SK-N-SH (cell line): ENCODE measurements around the gene BMI1. TPM values are rescaled to one million over a fixed set of nuclear protein-coding genes. Genes with fewer than 3 reads are reported as not detected.

Experiments
- CTCF ChIA-PET: fragments of 300-600, 350-600 bp; formaldehyde crosslinking; extraction: SDS; loops from one replicate; lab custom pipeline; 2021; lab: Yijun Ruan, JAX
- POLR2A ChIA-PET: fragments of 350-600 bp; sonication (Branson Sonifier 250); formaldehyde crosslinking; extraction: SDS; loops from one replicate; lab custom pipeline; 2020; ENCODE audit warnings: antibody characterized with exemption, inconsistent platforms; lab: Yijun Ruan, JAX
- DNase-seq: peaks from one replicate; pipeline ENCODE4 v3.0.0; 2012
- H2AFZ ChIP-seq: fragments of 200-600 bp; sonication (generic); 2 replicates; pipeline ENCODE4 v1.8.1; 2016; ENCODE audit warnings: antibody characterized with exemption, mild to moderate bottlenecking, low read depth
- H3F3A ChIP-seq: fragments of 200-600 bp; sonication (generic); replicated peaks from 2 replicates; pipeline ENCODE3; 2016; ENCODE audit warnings: antibody characterized with exemption, mild to moderate bottlenecking; ENCODE audit not compliant: insufficient read depth
- H3K27ac ChIP-seq, 2 experiments: fragments of 200-500 bp in 1 of 2; fragments of 200-600 bp in 1 of 2; sonication (Bioruptor generic) in 1 of 2; sonication (generic), shearing (Covaris generic) in 1 of 2; 2 replicates each; pipeline versions ENCODE4 v1.5.1 to v1.6.1; 2014 to 2016; ENCODE audit warnings: low read depth in 2 of 2, inconsistent platforms in 1 of 2, low read length in 1 of 2, mild to moderate bottlenecking in 1 of 2, mixed read lengths in 1 of 2
- H3K27me3 ChIP-seq: fragments of 200-600 bp; sonication (generic), shearing (Covaris generic); 2 replicates; pipeline ENCODE4 v1.6.1; 2016; ENCODE audit warnings: mixed run types; ENCODE audit not compliant: insufficient read depth
- H3K36me3 ChIP-seq, 2 experiments: fragments of 200-500 bp in 1 of 2; fragments of 200-600 bp in 1 of 2; sonication (Bioruptor generic) in 1 of 2; sonication (generic) in 1 of 2; replicated peaks in 1 of 2; 2 replicates each; pipeline versions ENCODE3 to v1.5.1; 2014 to 2016; ENCODE audit warnings: low read length in 1 of 2, mild to moderate bottlenecking in 1 of 2; ENCODE audit not compliant: insufficient read depth in 2 of 2, control insufficient read depth in 1 of 2
- H3K4me1 ChIP-seq, 2 experiments: fragments of 200-500 bp in 1 of 2; fragments of 200-600 bp in 1 of 2; sonication (Bioruptor generic) in 1 of 2; sonication (generic), shearing (Covaris generic) in 1 of 2; 2 replicates each; pipeline versions ENCODE4 v1.5.1 to v1.6.1; 2014 to 2016; ENCODE audit warnings: low read depth in 1 of 2, low read length in 1 of 2, mixed run types in 1 of 2; ENCODE audit not compliant: insufficient read depth in 2 of 2, control insufficient read depth in 1 of 2
- H3K4me2 ChIP-seq: fragments of 200-600 bp; sonication (generic), shearing (Covaris generic); 2 replicates; pipeline ENCODE4 v1.6.1; 2017; ENCODE audit warnings: mixed run types
- H3K4me3 ChIP-seq, 2 experiments: fragments of 200-500 bp in 1 of 2; fragments of 200-600 bp in 1 of 2; sonication (Bioruptor generic) in 1 of 2; sonication (generic), shearing (Covaris generic) in 1 of 2; 2 replicates each; pipeline versions ENCODE4 v1.5.1 to v1.8.1; 2014 to 2016; ENCODE audit warnings: low read depth in 2 of 2, inconsistent platforms in 1 of 2, low read length in 1 of 2, mild to moderate bottlenecking in 1 of 2, mixed read lengths in 1 of 2, moderate library complexity in 1 of 2
- H3K79me2 ChIP-seq: fragments of 200-600 bp; sonication (generic); 2 replicates; pipeline ENCODE4 v1.8.1; 2017; ENCODE audit warnings: mild to moderate bottlenecking; ENCODE audit not compliant: insufficient read depth
- H3K9ac ChIP-seq: fragments of 200-600 bp; sonication (generic); 2 replicates; pipeline ENCODE4 v1.6.1; 2017; ENCODE audit warnings: mixed run types
- H3K9me2 ChIP-seq: fragments of 200-600 bp; sonication (generic); 2 replicates; pipeline ENCODE4 v1.6.1; 2017; ENCODE audit warnings: mixed run types
- H3K9me3 ChIP-seq: fragments of 200-600 bp; sonication (generic); 2 replicates; pipeline ENCODE4 v1.6.1; 2017; ENCODE audit warnings: mixed run types, mild to moderate bottlenecking, moderate library complexity
- H4K20me1 ChIP-seq: fragments of 200-600 bp; sonication (generic); 2 replicates; pipeline ENCODE4 v1.6.1; 2017; ENCODE audit warnings: mild to moderate bottlenecking, mixed run types; ENCODE audit not compliant: insufficient read depth
- ELF1 ChIP-seq: IDR thresholded peaks from 2 replicates; pipeline ENCODE4 v1.4.0; 2012
- FOSL2 ChIP-seq: IDR thresholded peaks from 2 replicates; pipeline ENCODE4 v1.4.0; 2012; ENCODE audit warnings: low read depth, mild to moderate bottlenecking, moderate library complexity, borderline replicate concordance
- FOXJ3 ChIP-seq: sonication (generic); formaldehyde crosslinking; IDR thresholded peaks from 2 replicates; pipeline ENCODE4 v1.5.1; 2020; ENCODE audit warnings: mild to moderate bottlenecking, missing genetic modification reagents
- FOXM1 ChIP-seq: IDR thresholded peaks from 2 replicates; pipeline ENCODE4 v1.4.0; 2012; ENCODE audit warnings: low read depth, mild to moderate bottlenecking
- GABPA ChIP-seq: IDR thresholded peaks from 2 replicates; pipeline ENCODE4 v1.4.0; 2012; ENCODE audit warnings: low read depth, mild to moderate bottlenecking
- IRF3 ChIP-seq: fragments of 150-350 bp; IDR thresholded peaks from 2 replicates; pipeline ENCODE4 v1.6.1; 2016; ENCODE audit warnings: mild to moderate bottlenecking, low read depth, low read length
- MXI1 ChIP-seq: IDR thresholded peaks from 2 replicates; pipeline ENCODE4 v1.6.1; 2012; ENCODE audit warnings: mild to moderate bottlenecking, low read depth, low read length, improper control_type of control experiment
- NRF1 ChIP-seq: IDR thresholded peaks from 2 replicates; pipeline ENCODE4 v1.6.1; 2012; ENCODE audit warnings: low read depth, mild to moderate bottlenecking, low read length
- PBX3 ChIP-seq: IDR thresholded peaks from 2 replicates; pipeline ENCODE4; 2012
- POLR2AphosphoS5 ChIP-seq: IDR thresholded peaks from 2 replicates; pipeline ENCODE4 v1.6.1; 2012; ENCODE audit warnings: low read depth, low read length
- SIN3A ChIP-seq: IDR thresholded peaks from 2 replicates; pipeline ENCODE4 v1.6.1; 2012; ENCODE audit warnings: low read depth, mild to moderate bottlenecking, low read length, moderate library complexity, borderline replicate concordance
- TAF1 ChIP-seq: IDR thresholded peaks from 2 replicates; pipeline ENCODE4 v1.6.1; 2012; ENCODE audit warnings: low read depth, mild to moderate bottlenecking, low read length, moderate library complexity, borderline replicate concordance
- TCF12 ChIP-seq: IDR thresholded peaks from 2 replicates; pipeline ENCODE4 v1.4.0; 2012
- USF1 ChIP-seq: IDR thresholded peaks from 2 replicates; pipeline ENCODE4 v1.4.0; 2012; ENCODE audit warnings: low read depth, borderline replicate concordance
- USF2 ChIP-seq: fragments of 150-350 bp; IDR thresholded peaks from 2 replicates; pipeline ENCODE4 v1.6.1; 2017; ENCODE audit warnings: antibody characterized with exemption, low read length, low read depth, borderline replicate concordance
- YY1 ChIP-seq: IDR thresholded peaks from 2 replicates; pipeline ENCODE4 v1.4.0; 2012; ENCODE audit warnings: low read depth, mild to moderate bottlenecking
- ZBTB33 ChIP-seq: IDR thresholded peaks from 2 replicates; pipeline ENCODE4 v1.4.0; 2012; ENCODE audit warnings: low read depth, borderline replicate concordance
- WGBS: methylation state at CpG from one replicate; pipeline ENCODE4 v1.1.6; 2017; ENCODE audit warnings: low lambda C conversion rate; 5-methylcytosine and 5-hydroxymethylcytosine counted together
- polyA plus RNA-seq, 3 experiments: library from polyadenylated mRNA; depleted of rRNA; stranded (reverse); fragments of >200 nt; gene quantifications; 2 replicates each; pipeline ENCODE4 v1.2.3, GENCODE V29; 2012

Gene BMI1
- polyA plus RNA-seq, 1 of the 3 experiments (the other 2 are of a cell fraction): 15.5 TPM

GRCh38 chr10:22315455-22316285, 5.2 kb upstream of the BMI1 start:
- Histone ChIP-seq H3F3A (peaks cover 23% of the 10 kb centered on the region), H2AFZ (peak overlapping the region; percentile 95), H3K36me3 (peaks cover 5 to 8% of the 10 kb centered on the region in 2 experiments), H4K20me1 (no peaks in the 10 kb centered on the region), H3K27ac (peak overlapping the region; percentile 81 to 96), H3K9me3 (no peaks in the 10 kb centered on the region), H3K79me2 (peaks cover 26% of the 10 kb centered on the region)
- WGBS: 5% methylated on average over 18 of the region's 53 CpGs
- POLR2A ChIA-PET: interaction anchor here (0.5 to 2.2 kb wide), 11 partner anchors 9 to 784 kb away, joined by 3 to 38 read pairs (median 3); partner anchors contain the start of genes DNAJC1 and SPAG6
- CTCF ChIA-PET: interaction anchor here (0.7 to 1.8 kb wide), 11 partner anchors 25 to 1358 kb away, joined by 3 to 10 read pairs (median 3); no protein-coding TSS in a partner anchor
- TF ChIP-seq SIN3A: 0 out of 2 replicates have a peak, but pooled peaks have one; percentile 7
- no peak for TF ChIP-seq GABPA
- TF ChIP-seq, all 33 proteins: peak for 1
- peaks cover 5 to 14% of the 10 kb centered on the region in 2 experiments; a peak in 3 of 4 replicates for H3K4me1 ChIP-seq
- no peaks in the 10 kb centered on the region for H3K9me2 ChIP-seq
- DNase-seq: peak; percentile 24
- no peaks in the 10 kb centered on the region for H3K27me3 ChIP-seq
- H3K4me3 ChIP-seq: peak overlapping the region; percentile 57 to 93
- H3K4me2 ChIP-seq: peak overlapping the region; percentile 91
- H3K9ac ChIP-seq: peak overlapping the region; percentile 91

- peaks cover 23% of the 10 kb centered on the region for H3F3A ChIP-seq
- H3K27me3 ChIP-seq: no peaks in the 10 kb centered on the region
- 2% methylated on average over 11 of the region's 63 CpGs for WGBS
- peak within 1 kb of the TSS; percentile 95 for H2AFZ ChIP-seq
- peaks cover 5 to 14% of the 10 kb centered on the region in 2 experiments; a peak in 3 of 4 replicates for H3K4me1 ChIP-seq
- ChIA-PET CTCF (interaction anchor here (0.7 to 1.8 kb wide), 9 partner anchors 25 to 1359 kb away, joined by 3 to 10 read pairs (median 3); no protein-coding TSS in a partner anchor), POLR2A (interaction anchor here (0.5 to 2.2 kb wide), 11 partner anchors 8 to 785 kb away, joined by 3 to 38 read pairs (median 3); partner anchors contain the start of genes DNAJC1 and SPAG6)
- H4K20me1 ChIP-seq: no peaks in the 10 kb centered on the region
- H3K79me2 ChIP-seq: peaks cover 26% of the 10 kb centered on the region
- no peaks in the 10 kb centered on the region for H3K9me2 ChIP-seq
- H3K9me3 ChIP-seq: no peaks in the 10 kb centered on the region
- DNase-seq: peak; percentile 91
- peak within 1 kb of the TSS; percentile 96 for H3K4me2 ChIP-seq
- H3K4me3 ChIP-seq: peak within 1 kb of the TSS; percentile 57 to 93
- peak within 1 kb of the TSS; percentile 91 for H3K9ac ChIP-seq
- peaks cover 5 to 8% of the 10 kb centered on the region in 2 experiments for H3K36me3 ChIP-seq
- H3K27ac ChIP-seq: peak within 1 kb of the TSS; percentile 81 to 96
- TF ChIP-seq ZBTB33 (no peak), FOXJ3 (0 out of 2 replicates have a peak, but pooled peaks have one; percentile 54), PBX3 (no peak), IRF3 (no peak), GABPA (peak; percentile 82), FOXM1 (no peak), FOSL2 (no peak), POLR2AphosphoS5 (peak; percentile 89), ELF1 (0 out of 2 replicates have a peak, but pooled peaks have one; percentile 55), TCF12 (peak; percentile 31; the same call in 1 of the 2 replicates), NRF1 (peak; percentile 45; the same call in 1 of the 2 replicates), USF2 (peak; percentile 78; the same call in 1 of the 2 replicates), USF1 (peak; percentile 91), MXI1 (peak; percentile 72; the same call in 1 of the 2 replicates), TAF1 (peak; percentile 79), YY1 (peak; percentile 65; the same call in 1 of the 2 replicates)
Observed at GRCh38 chr10:22316286-22317075, 4.4 kb upstream of the BMI1 start, which contains the start of gene COMMD3. COMMD3 (plus strand) TSS chr10:22316388; CDS start chr10:22316418, 30 bp downstream.
